ENCODE data around the gene SYNDIG1.

SYNDIG1 gene

GRCh38 chr20:24473435-24474223 is 4.2 kb downstream of the SYNDIG1 start:
- DNase-seq = no peak

- no peak for DNase-seq
Measured at GRCh38 chr20:24477831-24478547, 8.6 kb downstream of the SYNDIG1 start.

- DNase-seq = no peak
Measured at GRCh38 chr20:24478584-24478983, 9.2 kb downstream of the SYNDIG1 start.

GRCh38 chr20:24479106-24479505 is 9.7 kb downstream of the SYNDIG1 start:
- DNase-seq = no peak

- no peak for DNase-seq
Measured at GRCh38 chr20:24479595-24479994, 10.2 kb downstream of the SYNDIG1 start.

GRCh38 chr20:24480509-24480908 is 11.1 kb downstream of the SYNDIG1 start:
- DNase-seq = no peak

GRCh38 chr20:24481173-24481572 is 11.7 kb downstream of the SYNDIG1 start:
- DNase-seq = no peak

GRCh38 chr20:24483435-24484080 is 14.1 kb downstream of the SYNDIG1 start:
- DNase-seq = no peak

- no peak for DNase-seq
Measured at GRCh38 chr20:24484081-24484450, 14.6 kb downstream of the SYNDIG1 start.

- DNase-seq = no peak
Measured at GRCh38 chr20:24485981-24486380, 16.6 kb downstream of the SYNDIG1 start.

- no peak for DNase-seq
Measured at GRCh38 chr20:24487240-24487639, 17.8 kb downstream of the SYNDIG1 start.

- no peak for DNase-seq
Measured at GRCh38 chr20:24487648-24488047, 18.2 kb downstream of the SYNDIG1 start.

GRCh38 chr20:24488064-24488799 is 18.8 kb downstream of the SYNDIG1 start:
- no peak for DNase-seq

GRCh38 chr20:24488800-24489175 is 19.4 kb downstream of the SYNDIG1 start:
- DNase-seq = no peak

GRCh38 chr20:24489193-24489592 is 19.8 kb downstream of the SYNDIG1 start:
- no peak for DNase-seq

GRCh38 chr20:24489631-24490260 is 20.3 kb downstream of the SYNDIG1 start:
- no peak for DNase-seq

GRCh38 chr20:24490598-24490997 is 21.2 kb downstream of the SYNDIG1 start:
- DNase-seq = no peak

GRCh38 chr20:24491041-24491756 is 21.8 kb downstream of the SYNDIG1 start:
- DNase-seq = no peak

GRCh38 chr20:24492031-24492607 is 22.7 kb downstream of the SYNDIG1 start:
- no peak for DNase-seq

- no peak for DNase-seq
Measured at GRCh38 chr20:24492698-24493097, 23.3 kb downstream of the SYNDIG1 start.

GRCh38 chr20:24493181-24493580 is 23.8 kb downstream of the SYNDIG1 start:
- no peak for DNase-seq
